ENCODE results near the gene LHB.

DNA sequence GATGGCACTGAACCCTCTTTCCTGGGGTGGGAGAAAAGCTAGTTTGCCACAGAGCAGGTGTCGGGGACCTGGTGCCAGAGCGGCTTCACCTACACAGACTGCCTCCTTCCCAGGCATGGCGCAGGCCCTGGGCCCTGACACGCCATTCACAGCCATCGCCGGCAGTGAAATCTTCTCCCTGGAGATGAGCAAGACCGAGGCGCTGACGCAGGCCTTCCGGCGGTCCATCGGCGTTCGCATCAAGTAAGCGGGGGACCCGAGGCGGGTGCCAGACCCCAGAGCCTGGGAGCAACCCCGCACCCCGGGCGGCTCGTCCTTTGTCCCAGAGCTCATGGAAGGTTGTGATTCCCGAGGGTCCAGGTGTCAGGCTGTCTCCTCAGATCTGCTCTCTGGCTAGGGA lies 10.0 kb downstream of the LHB start:
- TF ChIP-seq, protein P1, sequence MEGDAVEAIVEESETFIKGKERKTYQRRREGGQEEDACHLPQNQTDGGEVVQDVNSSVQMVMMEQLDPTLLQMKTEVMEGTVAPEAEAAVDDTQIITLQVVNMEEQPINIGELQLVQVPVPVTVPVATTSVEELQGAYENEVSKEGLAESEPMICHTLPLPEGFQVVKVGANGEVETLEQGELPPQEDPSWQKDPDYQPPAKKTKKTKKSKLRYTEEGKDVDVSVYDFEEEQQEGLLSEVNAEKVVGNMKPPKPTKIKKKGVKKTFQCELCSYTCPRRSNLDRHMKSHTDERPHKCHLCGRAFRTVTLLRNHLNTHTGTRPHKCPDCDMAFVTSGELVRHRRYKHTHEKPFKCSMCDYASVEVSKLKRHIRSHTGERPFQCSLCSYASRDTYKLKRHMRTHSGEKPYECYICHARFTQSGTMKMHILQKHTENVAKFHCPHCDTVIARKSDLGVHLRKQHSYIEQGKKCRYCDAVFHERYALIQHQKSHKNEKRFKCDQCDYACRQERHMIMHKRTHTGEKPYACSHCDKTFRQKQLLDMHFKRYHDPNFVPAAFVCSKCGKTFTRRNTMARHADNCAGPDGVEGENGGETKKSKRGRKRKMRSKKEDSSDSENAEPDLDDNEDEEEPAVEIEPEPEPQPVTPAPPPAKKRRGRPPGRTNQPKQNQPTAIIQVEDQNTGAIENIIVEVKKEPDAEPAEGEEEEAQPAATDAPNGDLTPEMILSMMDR (IDR thresholded peaks at IDR 0.05; ENCODE audit: extremely low read depth in 1 of 2, insufficient read depth in 1 of 2, low read depth in 1 of 2, low read length in 2 of 2), result no peak
- no peak for TF ChIP-seq POLR2AphosphoS5 (IDR thresholded peaks at IDR 0.05; ENCODE audit: insufficient read depth, low read depth, low read length)
- TF ChIP-seq EZH2 (IDR thresholded peaks at IDR 0.05; ENCODE audit: borderline replicate concordance, low read depth, low read length, severe bottlenecking), result no peak
- TF ChIP-seq POLR2A (IDR thresholded peaks at IDR 0.05; ENCODE audit: low read depth, low read length), result no peak
